WTC11 (cell line): ENCODE measurements around the gene ZNF394. TPM values are rescaled to one million over a fixed set of nuclear protein-coding genes. Genes with fewer than 3 reads are reported as not detected.

ENCODE experiments used
- total RNA-seq: library from RNA; stranded (reverse); gene quantifications from 3 replicates; pipeline ENCODE4 v1.2.3, GENCODE V29; 2021

Gene ZNF394
- total RNA-seq, 1 experiment from 2014 or later = 24.0 TPM

Other genes with a start within 250 kb of the ZNF394 start
- not detected in 3 replicates for gene MYH16, start 227.4 kb downstream of the ZNF394 start, total RNA-seq
- 149 to 160 TPM (median 150 TPM) in 3 replicates for gene ARPC1A, start 174.4 kb downstream of the ZNF394 start, total RNA-seq
- 63.3 to 70.2 TPM (median 66.2 TPM) in 3 replicates for gene ARPC1B, start 125.6 kb downstream of the ZNF394 start, total RNA-seq
- gene PDAP1, start 91.7 kb downstream of the ZNF394 start, total RNA-seq = 157 to 177 TPM (median 160 TPM) in 3 replicates
- 98.4 to 99.5 TPM (median 98.7 TPM) in 3 replicates for gene BUD31, start 91.3 kb downstream of the ZNF394 start, total RNA-seq
- gene PTCD1, start 61.5 kb downstream of the ZNF394 start, total RNA-seq = 8.8 to 11.4 TPM (median 11.1 TPM) in 3 replicates
- 79.1 to 109 TPM (median 85.8 TPM) in 3 replicates for gene CPSF4, start 61.3 kb downstream of the ZNF394 start, total RNA-seq
- gene ATP5MF, start 34.1 kb downstream of the ZNF394 start, total RNA-seq = 454 to 480 TPM (median 463 TPM) in 3 replicates
- gene ZNF789, start 27.4 kb downstream of the ZNF394 start, total RNA-seq = 11.7 to 14.0 TPM (median 12.8 TPM) in 3 replicates
- 14.5 to 15.7 TPM (median 15.5 TPM) in 3 replicates for gene ZKSCAN5, start 4.4 kb upstream of the ZNF394 start, total RNA-seq
- gene FAM200A, start 51.8 kb upstream of the ZNF394 start, total RNA-seq = 5.9 to 7.2 TPM (median 6.6 TPM) in 3 replicates
- gene ZNF655, start 58.4 kb upstream of the ZNF394 start, total RNA-seq = 37.1 to 40.4 TPM (median 38.2 TPM) in 3 replicates
- 0.78 to 0.81 TPM (median 0.78 TPM) in 3 replicates for gene TMEM225B, start 98.0 kb upstream of the ZNF394 start, total RNA-seq
- gene ZSCAN25, start 116.7 kb upstream of the ZNF394 start, total RNA-seq = 16.3 to 20.1 TPM (median 19.9 TPM) in 3 replicates
- gene CYP3A5, start 179.7 kb upstream of the ZNF394 start, total RNA-seq = 0.39 to 0.78 TPM (median 0.76 TPM) in 3 replicates
- not detected in 3 replicates for gene CYP3A7, start 234.9 kb upstream of the ZNF394 start, total RNA-seq